ENCODE results near the gene GRB10. TPM values are rescaled to one million over a fixed set of nuclear protein-coding genes. Genes with fewer than 3 reads are reported as not detected.
"Not testable (repeated sequence)": the region's sequence is repeated elsewhere in the genome, so short reads cannot be mapped to it uniquely, and the experiment has no call there.

GRB10 gene
- total and polyA plus RNA-seq, 2 of the 8 experiments (the other 6 are each of a cell fraction or from before 2014, with no cell fraction given), result 35.7 to 97.0 TPM

GRCh38 chr7:50580666-50581065 lies 202.0 kb downstream of the GRB10 start:
- H3K27me3 ChIP-seq (replicated peaks in 1 of 4; ENCODE audit: control insufficient read depth in 3 of 4, extremely low read depth in 1 of 4, insufficient read depth in 3 of 4, low read length in 3 of 4); H4K91ac ChIP-seq (replicated peaks; ENCODE audit: insufficient read length, low read length); H4K20me1 ChIP-seq (replicated peaks in 1 of 2; ENCODE audit: control insufficient read depth in 1 of 2, insufficient read depth in 2 of 2, low read length in 2 of 2); H2BK12ac ChIP-seq (ENCODE audit: low read depth, low read length); H3K23me2 ChIP-seq (ENCODE audit: low read depth, low read length); H2BK120ac ChIP-seq (replicated peaks; ENCODE audit: low read depth, low read length); H2AK5ac ChIP-seq (ENCODE audit: low read depth, low read length); H2BK5ac ChIP-seq (ENCODE audit: low read depth, low read length); H3K79me1 ChIP-seq (ENCODE audit: low read depth, low read length); H2AFZ ChIP-seq (ENCODE audit: low read length); H3K23ac ChIP-seq (ENCODE audit: insufficient read length); H3K9ac ChIP-seq (replicated peaks in 1 of 4; ENCODE audit: extremely low read depth in 1 of 4, low read depth in 3 of 4, low read length in 3 of 4); H3K56ac ChIP-seq (replicated peaks; ENCODE audit: insufficient read length, low read depth, low read length); H3K4me3 ChIP-seq (ENCODE audit: extremely low read depth in 1 of 4, insufficient read depth in 2 of 4, low read depth in 3 of 4, low read length in 4 of 4); H3K27ac ChIP-seq (ENCODE audit: low read depth, low read length); H3K79me2 ChIP-seq (ENCODE audit: control insufficient read depth in 1 of 2, insufficient read depth in 2 of 2, low read length in 2 of 2); H3K14ac ChIP-seq (ENCODE audit: insufficient read length); H3K18ac ChIP-seq (ENCODE audit: extremely low read depth, low read length); DNase-seq (ENCODE audit: low read depth in 1 of 2, low spot score in 2 of 2); H4K8ac ChIP-seq (ENCODE audit: extremely low read depth, insufficient read depth, low read length); FAIRE-seq; H4K5ac ChIP-seq (ENCODE audit: insufficient read length, low read depth, low read length); H3K4me1 ChIP-seq (replicated peaks in 1 of 4; ENCODE audit: control insufficient read depth in 3 of 4, insufficient read depth in 4 of 4, low read length in 3 of 4); H2BK15ac ChIP-seq (ENCODE audit: low read length); H3K36me3 ChIP-seq (ENCODE audit: control insufficient read depth in 2 of 4, insufficient read depth in 4 of 4, low read length in 3 of 4); H3K4me2 ChIP-seq (ENCODE audit: insufficient read depth in 1 of 2, low read depth in 2 of 2, low read length in 2 of 2); H2BK20ac ChIP-seq (ENCODE audit: low read length); H3K4ac ChIP-seq (replicated peaks; ENCODE audit: insufficient read length, low read depth, low read length); POLR2A ChIA-PET (ENCODE audit: partially characterized antibody): not testable (repeated sequence)
- H3K9me3 ChIP-seq (ENCODE audit: insufficient read depth in 2 of 2, low read depth in 1 of 2, low read length in 1 of 2), result peaks cover 16 to 24% of the 10 kb centered on the region in 2 experiments
- WGBS, 2 experiments (ENCODE audit: extremely low coverage in 1 of 2, insufficient coverage in 1 of 2, insufficient read length in 1 of 2, insufficient replicate concordance in 2 of 2, low coverage in 1 of 2, low lambda C conversion rate in 2 of 2, missing lambda C conversion rate in 1 of 2), result 90% methylated on average over 2 of the region's 2 CpGs; no CpG with 5 or more reads in 1 of the 2 experiments
- CTCF ChIA-PET (ENCODE audit: partially characterized antibody), result interaction anchor here (1.2 kb wide), 1 partner anchor 8 kb away, joined by 3 read pairs; no protein-coding TSS in a partner anchor

All from H1 (cell line).